NOMO-1 (cell line): Measurements from ENCODE around the gene CCL18.
A peak's percentile ranks its signal among the peaks of the same experiment; 100 is the strongest.
"Not testable (repeated sequence)": the region's sequence is repeated elsewhere in the genome, so short reads cannot be mapped to it uniquely, and the experiment has no call there.

Source experiments
- DNase-seq, 2 experiments: peaks; one replicate each; lab custom pipeline; 2025; ENCODE audit not compliant: unreplicated experiment in 2 of 2; lab: John Stamatoyannopoulos, UW

The CCL18 gene

GRCh38 chr17:36070427-36070826, 6.4 kb downstream of the CCL18 start:
- DNase-seq: no peak

GRCh38 chr17:36071751-36072150, 7.7 kb downstream of the CCL18 start:
- no peak for DNase-seq

- DNase-seq: peak; percentile 19 to 54
These were observed 8.5 kb downstream of the CCL18 start for GRCh38 chr17:36072431-36073121.

- no peak for DNase-seq
These were observed 10.3 kb downstream of the CCL18 start for GRCh38 chr17:36074365-36074764.

- DNase-seq: not testable (repeated sequence)
These were observed 17.8 kb downstream of the CCL18 start for GRCh38 chr17:36081681-36082471.

- DNase-seq: peak; percentile 84 to 99
These were observed 18.5 kb downstream of the CCL18 start for GRCh38 chr17:36082482-36083120.

- DNase-seq: peak; percentile 23 to 64
These were observed 19.6 kb downstream of the CCL18 start for GRCh38 chr17:36083691-36084090.

- DNase-seq: peak; percentile 29 to 81
These were observed 21.7 kb downstream of the CCL18 start for GRCh38 chr17:36085765-36086164.

GRCh38 chr17:36086791-36087190, 22.7 kb downstream of the CCL18 start:
- DNase-seq: no peak

GRCh38 chr17:36087471-36087870, 23.4 kb downstream of the CCL18 start:
- DNase-seq: not testable (repeated sequence)

- not testable (repeated sequence) for DNase-seq
These were observed 24.0 kb downstream of the CCL18 start for GRCh38 chr17:36087897-36088572.

GRCh38 chr17:36088670-36089338, 24.7 kb downstream of the CCL18 start:
- DNase-seq: no peak

GRCh38 chr17:36089339-36089865, 25.3 kb downstream of the CCL18 start:
- DNase-seq: no peak

GRCh38 chr17:36089888-36090836, 26.1 kb downstream of the CCL18 start, which contains the start of gene CCL3:
TSS of gene CCL3 (minus strand) at chr17:36090143. CDS start at chr17:36090058, 85 bp downstream.
- peak; percentile 72 to 96 for DNase-seq

GRCh38 chr17:36092230-36092629, 28.2 kb downstream of the CCL18 start:
- no peak for DNase-seq

GRCh38 chr17:36092715-36093114, 28.6 kb downstream of the CCL18 start:
- DNase-seq: not testable (repeated sequence)

- no peak for DNase-seq
These were observed 30.2 kb downstream of the CCL18 start for GRCh38 chr17:36094232-36094631.

GRCh38 chr17:36094746-36095145, 30.7 kb downstream of the CCL18 start:
- DNase-seq: no peak

- peak in 1 of 2 experiments; percentile 31 for DNase-seq
These were observed 31.9 kb downstream of the CCL18 start for GRCh38 chr17:36095992-36096391.
